KOPT-K1 (cell line): Measurements from ENCODE around the gene CCNY.
"Not testable (repeated sequence)": the region's sequence is repeated elsewhere in the genome, so short reads cannot be mapped to it uniquely, and the experiment has no call there.

Experiments
- H3K27ac ChIP-seq: fragments of 200-600 bp; sonication (generic); 2 replicates; pipeline ENCODE4 v1.5.1; 2016; ENCODE audit warnings: antibody characterized with exemption, mild to moderate bottlenecking, low read depth, low read length; ENCODE audit not compliant: poor library complexity, severe bottlenecking
- H3K36me3 ChIP-seq: fragments of 200-600 bp; sonication (generic); 2 replicates; pipeline ENCODE4 v1.5.1; 2017; ENCODE audit warnings: antibody characterized with exemption, mild to moderate bottlenecking, low read length, moderate library complexity; ENCODE audit not compliant: insufficient read depth
- H3K9me3 ChIP-seq: fragments of 200-600 bp; sonication (generic); 2 replicates; pipeline ENCODE4 v1.5.1; 2017; ENCODE audit warnings: antibody characterized with exemption, low read length, mild to moderate bottlenecking; ENCODE audit not compliant: insufficient read depth, poor library complexity, severe bottlenecking

The CCNY gene

DNA sequence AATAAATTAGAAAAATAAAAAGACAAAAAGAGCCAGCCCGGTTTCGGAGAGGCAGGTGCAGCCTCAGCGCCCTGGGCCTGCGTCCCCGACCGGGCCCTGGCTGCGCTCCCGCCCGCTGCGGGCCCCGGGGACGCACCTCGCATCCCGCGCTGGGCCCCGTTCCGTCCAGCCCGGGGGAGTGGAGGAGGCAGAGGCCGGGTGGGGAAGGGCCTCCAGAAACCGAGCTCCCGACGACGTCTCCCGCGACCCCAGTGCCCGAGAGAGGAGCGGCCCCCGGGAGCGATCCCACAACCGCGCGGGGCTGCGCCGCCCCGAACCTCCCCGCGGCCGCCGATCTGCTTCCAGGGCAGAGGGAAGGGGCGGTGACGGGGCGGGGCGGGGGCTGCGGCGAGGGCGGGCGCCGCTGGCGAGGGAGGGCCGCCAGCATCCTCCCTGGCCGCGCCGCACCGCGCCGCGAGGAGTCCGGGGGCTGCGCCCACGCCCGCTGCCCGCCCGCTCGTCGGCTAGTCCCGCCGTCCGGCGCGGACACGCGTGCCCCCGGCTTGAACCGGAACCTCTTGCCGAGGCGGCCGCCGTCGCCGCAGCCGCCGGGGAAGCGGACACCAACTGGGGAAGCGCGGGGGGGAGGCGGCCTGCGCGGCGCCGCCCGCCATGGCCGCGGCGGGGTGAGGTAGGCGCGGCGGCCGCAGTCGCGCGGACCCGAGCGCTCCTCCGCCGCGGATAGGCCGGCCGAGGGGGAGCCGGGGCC is at the start of gene CCNY:
TSS of gene CCNY (plus strand) at position 426 of the 748 bp plus-strand sequence. CDS start 545 bp downstream, outside the sequence.
- peaks cover 20% of the 10 kb centered on the region; the same call in 1 of the 2 replicates for H3K36me3 ChIP-seq
- no peaks in the 10 kb centered on the region for H3K9me3 ChIP-seq
- peak within 1 kb of the TSS; percentile 73 for H3K27ac ChIP-seq

DNA sequence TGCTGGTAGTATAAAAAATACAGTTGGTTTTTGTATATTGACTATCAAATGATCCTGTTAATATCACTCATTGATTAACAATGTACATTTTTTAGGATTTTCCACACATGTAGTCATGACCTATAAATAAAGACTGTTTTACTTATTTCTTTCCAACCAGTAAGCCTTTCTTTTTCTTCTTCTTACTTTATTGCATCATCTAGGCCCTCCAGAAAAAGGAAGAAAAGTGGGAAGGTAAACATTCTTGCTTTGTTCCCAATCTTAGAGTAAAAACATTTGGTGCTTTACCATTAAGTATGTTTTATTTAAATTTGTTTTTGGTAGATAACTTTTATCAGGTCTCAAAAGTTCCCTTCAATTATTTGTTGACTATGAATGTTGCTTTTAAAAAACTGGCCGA is 47.1 kb upstream of the CCNY start:
- Histone ChIP-seq H3K27ac (no peak overlapping the region), H3K36me3 (no peaks in the 10 kb centered on the region), H3K9me3 (no peaks in the 10 kb centered on the region)

DNA sequence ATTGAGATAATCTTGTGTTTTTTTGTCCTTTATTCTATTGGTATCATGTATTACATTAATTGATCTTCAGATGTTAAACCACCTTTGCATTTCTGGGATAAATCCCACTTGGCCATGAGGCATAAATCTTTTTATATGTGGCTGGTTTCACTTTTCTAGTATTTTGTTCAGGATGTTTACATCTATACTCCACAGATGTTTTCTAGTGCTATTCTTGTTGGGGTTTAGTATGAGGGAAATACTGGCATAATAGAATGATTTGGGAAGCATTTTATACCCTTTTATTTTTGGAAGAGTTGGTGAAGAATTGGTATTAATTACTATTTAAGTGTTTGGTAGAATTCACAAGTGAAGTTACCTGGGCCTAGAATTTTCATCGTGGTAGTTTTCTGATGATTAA is 41.8 kb upstream of the CCNY start:
- no peak overlapping the region for H3K27ac ChIP-seq
- H3K9me3 ChIP-seq: no peaks in the 10 kb centered on the region
- no peaks in the 10 kb centered on the region for H3K36me3 ChIP-seq

DNA sequence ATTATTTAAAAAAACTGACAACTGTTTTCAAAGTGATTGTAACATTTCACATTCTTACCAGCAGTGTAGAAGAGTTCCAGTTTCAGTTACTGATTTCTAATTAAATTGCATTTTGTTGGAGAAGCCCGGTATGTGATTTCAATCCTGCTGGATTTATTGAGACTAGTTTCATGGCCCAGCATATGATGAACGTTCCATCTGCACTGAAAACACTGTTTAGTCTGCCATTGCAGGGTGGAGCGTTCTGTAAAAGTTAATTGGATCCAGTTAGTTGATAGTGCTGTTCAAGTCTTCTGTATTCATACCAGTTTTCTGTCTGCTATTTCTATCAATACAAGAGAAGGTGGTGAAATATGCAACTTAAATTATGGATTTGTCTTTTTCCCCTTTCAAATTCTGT is 37.3 kb upstream of the CCNY start:
- Histone ChIP-seq H3K9me3 (no peaks in the 10 kb centered on the region), H3K36me3 (no peaks in the 10 kb centered on the region), H3K27ac (no peak overlapping the region)

DNA sequence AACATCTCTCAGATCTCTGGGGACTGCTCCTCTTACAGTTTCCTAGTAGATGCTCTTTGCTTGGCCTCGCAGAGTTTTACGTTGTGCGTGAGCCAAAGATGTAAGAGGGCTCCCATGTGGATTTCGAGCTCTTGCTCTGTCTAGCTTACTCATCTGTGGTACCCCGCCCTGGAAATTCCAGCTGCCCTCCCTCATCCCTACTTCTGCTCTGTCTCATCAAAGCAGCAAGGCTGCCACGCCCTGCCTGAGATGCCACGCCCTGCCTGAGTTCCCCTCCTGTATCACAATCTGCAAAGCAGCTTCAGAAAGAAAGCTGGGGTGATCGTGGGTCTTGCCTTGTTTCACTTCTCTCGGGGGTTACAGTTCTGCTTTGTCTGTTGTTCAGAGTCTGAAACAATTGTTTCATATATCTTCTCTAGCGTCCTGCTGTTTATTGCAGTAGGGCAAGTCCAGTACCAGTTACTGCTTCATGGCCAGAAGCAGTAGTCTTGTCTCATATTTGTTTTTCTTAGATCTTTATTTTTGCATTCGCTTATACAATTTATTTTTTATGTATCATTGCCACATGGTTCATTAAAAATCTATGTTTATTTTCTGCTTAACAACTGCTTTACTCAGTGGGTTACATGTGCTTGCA is 36.1 kb upstream of the CCNY start:
- Histone ChIP-seq H3K9me3 (no peaks in the 10 kb centered on the region), H3K36me3 (no peaks in the 10 kb centered on the region), H3K27ac (no peak overlapping the region)

DNA sequence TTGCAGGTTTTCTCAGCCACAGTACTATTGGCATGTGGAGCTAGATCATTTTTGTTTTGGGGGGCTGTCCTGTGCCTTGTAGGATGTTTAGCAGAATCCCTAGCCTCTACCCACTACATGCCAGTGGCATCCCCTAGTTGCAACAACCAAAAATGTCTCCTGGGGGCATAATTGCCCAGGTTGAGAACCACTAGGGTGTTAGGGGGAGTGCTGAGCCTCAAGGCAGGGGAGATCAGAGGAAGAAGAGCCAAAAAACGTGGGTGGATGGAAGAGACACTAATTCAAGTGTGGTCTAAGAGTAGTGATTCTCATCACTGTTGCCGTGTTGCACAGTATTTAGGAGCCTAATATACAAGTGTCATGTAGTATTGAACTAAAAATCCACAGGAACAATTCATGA is 31.7 kb upstream of the CCNY start:
- Histone ChIP-seq H3K36me3 (no peaks in the 10 kb centered on the region), H3K27ac (no peak overlapping the region), H3K9me3 (no peaks in the 10 kb centered on the region)

DNA sequence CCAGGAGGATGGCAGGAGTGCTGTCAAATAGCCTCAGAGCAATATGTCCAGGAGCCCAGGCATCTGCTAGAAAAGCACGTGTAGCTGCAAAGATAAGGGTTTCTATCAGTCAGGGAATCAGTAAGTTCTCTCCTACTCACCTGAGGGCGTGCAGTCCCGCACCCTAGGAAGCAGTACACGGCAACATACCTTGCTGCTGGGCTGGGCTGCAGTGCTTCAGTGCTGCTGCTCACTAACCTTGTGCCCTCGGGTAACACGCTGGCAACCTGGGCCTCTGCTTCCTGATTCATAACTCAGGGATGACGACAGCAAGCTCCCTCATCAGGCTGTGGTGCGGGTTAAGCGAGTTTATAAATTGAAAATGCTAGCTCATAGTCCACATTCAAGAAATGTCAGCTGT is 29.5 kb upstream of the CCNY start:
- Histone ChIP-seq H3K9me3 (no peaks in the 10 kb centered on the region), H3K27ac (no peak overlapping the region), H3K36me3 (no peaks in the 10 kb centered on the region)

DNA sequence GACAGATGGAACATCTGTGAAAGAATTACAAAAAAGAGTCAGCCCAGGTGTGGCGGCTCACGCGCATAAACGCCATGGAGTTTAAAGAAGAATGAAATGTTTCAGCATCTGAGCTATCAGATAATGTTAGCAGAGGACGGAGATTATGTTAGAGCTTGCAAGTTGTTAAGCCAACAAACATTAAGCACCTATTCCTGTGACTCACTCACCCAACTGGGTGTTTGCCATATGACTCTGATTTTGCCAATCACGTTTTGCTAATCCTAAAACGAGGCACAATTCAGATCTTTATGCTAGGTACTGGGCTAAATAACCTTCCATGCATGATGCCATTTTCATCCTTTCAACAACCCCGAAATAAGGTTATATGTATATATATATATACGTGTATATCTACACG is 29.0 kb upstream of the CCNY start:
- Histone ChIP-seq H3K9me3 (no peaks in the 10 kb centered on the region), H3K27ac (no peak overlapping the region), H3K36me3 (no peaks in the 10 kb centered on the region)

DNA sequence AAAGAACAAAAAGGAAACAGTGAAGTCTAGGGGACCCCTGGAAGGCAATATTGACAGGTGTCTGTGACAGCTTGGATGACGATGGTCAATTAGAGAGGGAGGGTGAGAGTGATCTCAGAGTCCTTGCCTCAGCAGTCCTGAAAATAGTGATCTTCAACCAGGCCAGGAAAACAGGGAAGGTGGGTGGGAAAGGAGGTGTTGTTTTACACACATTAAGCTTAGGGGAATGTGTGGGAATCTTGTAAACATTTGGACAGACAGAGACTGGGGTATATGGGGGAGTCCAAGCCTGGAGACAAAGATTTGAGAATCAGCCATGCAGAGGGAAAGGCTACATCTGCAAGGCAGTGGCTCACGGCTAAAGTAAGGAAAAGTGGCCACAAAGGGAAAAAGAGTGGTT is 27.5 kb upstream of the CCNY start:
- no peak overlapping the region for H3K27ac ChIP-seq
- H3K36me3 ChIP-seq: no peaks in the 10 kb centered on the region
- no peaks in the 10 kb centered on the region for H3K9me3 ChIP-seq

DNA sequence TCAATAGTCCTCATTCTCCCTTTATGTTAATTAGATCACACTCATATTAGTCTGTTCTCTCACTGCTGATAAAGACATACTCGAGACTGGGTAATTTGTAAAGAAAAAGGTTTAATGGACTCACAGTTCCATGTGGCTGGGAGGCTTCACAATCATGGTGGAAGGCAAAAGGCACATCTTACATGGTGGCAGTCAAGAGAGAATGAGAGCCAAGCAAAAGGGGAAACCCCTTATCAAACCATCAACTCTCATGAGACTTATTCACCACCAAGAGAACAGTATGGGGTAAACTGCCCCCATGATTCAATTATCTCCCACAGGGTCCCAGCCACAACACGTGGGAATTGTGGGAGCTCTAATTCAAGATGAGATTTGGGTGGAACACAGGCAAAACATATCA is 22.2 kb upstream of the CCNY start:
- not testable (repeated sequence) for H3K9me3 ChIP-seq, H3K27ac ChIP-seq
- peaks cover 36% of the 10 kb centered on the region for H3K36me3 ChIP-seq

DNA sequence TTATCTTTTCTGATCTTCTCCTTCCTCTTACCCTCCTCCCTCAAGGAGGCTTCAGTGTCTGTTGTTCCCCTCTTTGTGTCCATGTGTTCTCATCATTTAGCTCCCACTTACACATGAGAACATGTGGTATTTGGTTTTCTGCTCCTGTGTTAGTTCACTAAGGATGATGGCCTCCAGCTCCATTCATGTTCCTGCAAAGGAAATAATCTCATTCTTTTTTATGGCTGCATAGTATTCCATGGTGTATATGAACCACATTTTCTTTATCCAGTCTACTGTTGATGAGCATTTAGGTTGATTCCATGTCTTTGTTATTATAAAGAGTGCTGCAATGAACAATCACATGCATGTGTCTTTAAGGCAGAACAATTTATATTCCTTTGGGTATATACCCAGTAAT is 21.1 kb upstream of the CCNY start:
- not testable (repeated sequence) for H3K9me3 ChIP-seq, H3K27ac ChIP-seq
- peaks cover 40% of the 10 kb centered on the region for H3K36me3 ChIP-seq

DNA sequence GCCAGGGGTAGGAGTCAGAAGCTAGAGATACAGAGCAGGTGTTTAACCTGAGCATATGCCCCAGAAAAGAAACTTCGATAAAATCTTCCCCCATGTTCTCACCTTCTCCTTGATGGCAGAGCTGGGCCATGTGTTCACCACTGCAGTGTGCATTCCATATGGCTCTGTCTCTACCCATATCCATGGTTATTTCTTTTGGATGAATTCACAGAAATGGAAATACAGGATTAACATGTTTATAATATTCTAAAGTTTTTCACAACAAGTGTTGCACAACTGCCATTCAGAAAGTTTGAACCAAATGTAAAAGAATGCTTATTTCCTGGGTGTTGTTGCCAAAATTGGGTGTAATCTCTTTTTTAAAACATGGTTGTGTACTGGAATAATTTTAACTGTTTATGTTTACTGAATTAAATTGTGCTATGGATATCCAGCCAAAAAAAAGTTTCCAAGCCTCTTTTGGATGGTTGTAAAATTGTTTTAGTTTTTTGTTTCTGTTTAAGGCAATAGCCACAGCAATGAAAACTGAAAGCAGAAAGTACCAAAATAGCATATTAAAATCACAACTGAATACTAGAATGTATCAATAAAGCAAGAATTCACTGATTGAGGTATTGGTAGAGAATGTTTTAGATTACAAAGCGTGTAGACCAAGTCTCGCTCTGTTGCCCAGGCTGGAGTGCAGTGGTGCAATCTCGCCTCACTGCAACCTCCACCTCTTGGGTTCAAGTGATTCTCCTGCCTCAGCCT is 19.9 kb upstream of the CCNY start:
- Histone ChIP-seq H3K27ac (no peak overlapping the region), H3K9me3 (peaks cover 6% of the 10 kb centered on the region), H3K36me3 (peaks cover 51% of the 10 kb centered on the region)

DNA sequence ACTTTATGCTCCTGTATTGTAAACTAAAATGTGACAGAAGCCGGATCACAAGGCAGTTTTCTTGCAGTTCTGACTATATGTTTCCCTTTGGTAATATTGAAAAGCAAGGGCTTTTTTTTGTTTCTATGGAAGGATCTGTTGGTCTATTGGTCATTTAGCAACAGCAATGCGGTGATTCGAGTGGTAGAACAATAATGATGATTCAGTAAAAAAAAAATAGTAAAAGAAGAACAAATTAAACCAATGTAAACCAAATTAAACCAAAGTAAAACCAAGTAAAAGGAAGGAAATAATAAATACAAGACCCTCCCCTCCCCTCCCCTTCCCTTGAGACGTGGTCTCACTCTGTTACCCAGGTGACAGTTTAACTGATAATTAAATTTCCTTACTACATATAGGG is 17.8 kb upstream of the CCNY start:
- Histone ChIP-seq H3K9me3 (peaks cover 17% of the 10 kb centered on the region), H3K36me3 (peaks cover 68% of the 10 kb centered on the region), H3K27ac (no peak overlapping the region)

DNA sequence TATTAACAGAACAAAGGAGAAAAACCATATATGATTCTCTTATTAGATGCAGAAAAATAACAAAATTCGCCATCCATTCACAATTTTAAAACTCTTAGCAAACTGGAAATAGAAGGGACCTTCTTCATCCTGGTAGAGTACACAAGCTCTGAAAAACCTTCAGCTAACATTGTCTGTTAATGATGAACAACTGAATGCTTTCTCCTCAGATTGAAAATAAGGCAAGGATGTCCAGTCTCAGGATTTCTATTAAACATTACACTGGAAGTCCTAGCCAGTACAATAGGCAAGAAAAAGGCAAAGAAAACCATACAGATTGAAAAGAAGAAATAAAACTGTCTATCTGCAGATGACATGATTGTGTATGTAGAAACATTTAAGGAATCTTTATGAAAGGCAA is 16.0 kb upstream of the CCNY start:
- Histone ChIP-seq H3K36me3 (peaks cover 71% of the 10 kb centered on the region), H3K27ac (no peak overlapping the region)

DNA sequence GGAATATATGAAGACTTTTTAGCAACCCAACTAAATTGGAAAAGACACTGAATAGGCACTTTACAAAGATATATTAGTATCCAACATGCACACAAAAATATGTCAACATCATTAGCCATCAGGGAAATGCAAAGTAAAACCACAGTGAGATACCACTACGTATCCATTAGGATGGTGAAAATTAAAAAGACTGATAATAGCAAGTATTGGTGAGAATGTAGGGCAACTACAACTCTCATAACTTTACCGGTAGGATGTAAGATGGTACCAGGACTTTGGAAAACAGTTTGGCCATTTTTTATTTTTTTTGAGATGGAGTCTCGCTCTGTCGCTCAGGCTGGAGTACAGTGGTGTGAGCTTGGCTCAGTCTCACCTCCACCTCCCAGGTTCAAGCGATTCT is 13.7 kb upstream of the CCNY start:
- H3K36me3 ChIP-seq: peaks cover 49% of the 10 kb centered on the region
- H3K27ac ChIP-seq: no peak overlapping the region
- H3K9me3 ChIP-seq: peaks cover 13% of the 10 kb centered on the region

More for the DNA sequence above, 16.0 kb upstream of the CCNY start:
- H3K9me3 ChIP-seq: peaks cover 15% of the 10 kb centered on the region
